Femur (tissue), 1 donor: Measurements from ENCODE around the gene STX4.
A peak's percentile ranks its signal among the peaks of the same experiment; 100 is the strongest.

Experiments used
- DNase-seq: peaks from one replicate; pipeline ENCODE4 v3.0.0-alpha.2; 2017

STX4 gene

GRCh38 chr16:31071861-31072260 is 38.5 kb downstream of the STX4 start:
- peak; percentile 72 for DNase-seq

GRCh38 chr16:31072540-31073141 is 39.3 kb downstream of the STX4 start:
- peak; percentile 37 for DNase-seq

- DNase-seq = peak; percentile 95
Measured at GRCh38 chr16:31073142-31073969, 40.0 kb downstream of the STX4 start.

DNA sequence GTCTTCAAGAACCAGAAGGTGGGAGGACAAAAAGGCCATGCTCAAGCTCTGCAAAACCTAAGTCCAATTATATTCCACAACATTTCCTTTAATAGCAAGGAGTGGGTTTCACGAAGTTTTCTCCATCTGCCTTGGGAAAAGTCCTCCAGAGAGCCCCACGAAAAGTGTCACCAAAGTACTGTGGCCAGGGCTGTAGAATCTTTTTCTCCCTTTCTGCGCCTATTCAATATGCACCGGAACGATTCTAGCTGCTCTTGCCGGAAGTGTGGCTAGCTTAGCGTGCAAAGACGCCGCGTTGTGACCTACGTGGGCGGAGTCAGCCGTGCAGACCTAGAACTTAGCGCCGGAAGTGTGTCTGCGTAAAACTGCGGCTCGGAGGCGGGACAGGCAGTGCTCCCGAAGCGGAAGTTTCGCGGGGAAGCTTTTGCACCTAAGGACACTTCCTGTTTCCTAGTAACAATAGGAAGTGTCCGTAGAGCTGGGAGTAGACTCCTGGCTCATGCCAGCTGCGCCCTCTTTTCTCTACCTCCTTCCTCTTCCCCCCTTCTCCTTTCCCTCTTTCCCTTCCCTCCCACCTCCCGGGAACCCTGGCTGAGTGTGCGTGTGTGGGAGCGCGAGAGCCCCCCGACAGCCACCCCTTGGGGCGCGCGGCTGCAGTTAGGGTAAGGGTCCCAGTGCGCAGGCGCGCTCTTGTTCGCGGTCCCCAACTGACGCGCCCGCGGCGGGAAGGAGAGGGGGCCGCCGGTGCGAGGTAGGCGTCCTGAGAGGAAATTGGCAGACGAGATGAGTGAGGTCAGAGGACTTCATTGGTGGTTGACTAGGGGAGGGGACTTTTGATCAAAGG is 40.8 kb downstream of the STX4 start, which contains the start of the genes ZNF646 and ZNF668:
Gene ZNF646 (plus strand): TSS at position 453 of the 844 bp plus-strand sequence. CDS start 1,903 bp downstream, outside the sequence.
Gene ZNF668 (minus strand): TSS at position 271 of the 844 bp plus-strand sequence. CDS start 9,781 bp downstream, outside the sequence.
- peak; percentile 99 for DNase-seq

- no peak for DNase-seq
Measured at GRCh38 chr16:31074814-31075183, 41.4 kb downstream of the STX4 start.

DNA sequence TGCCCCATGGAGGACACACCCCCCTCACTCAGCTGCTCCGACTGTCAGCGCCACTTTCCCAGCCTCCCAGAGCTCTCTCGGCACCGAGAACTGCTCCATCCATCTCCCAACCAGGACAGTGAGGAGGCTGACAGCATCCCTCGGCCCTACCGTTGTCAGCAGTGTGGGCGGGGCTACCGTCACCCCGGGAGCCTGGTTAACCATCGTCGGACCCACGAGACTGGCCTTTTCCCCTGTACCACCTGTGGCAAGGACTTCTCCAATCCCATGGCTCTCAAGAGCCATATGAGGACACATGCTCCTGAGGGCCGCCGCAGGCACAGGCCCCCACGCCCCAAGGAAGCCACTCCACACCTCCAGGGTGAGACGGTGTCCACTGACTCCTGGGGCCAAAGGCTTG is 43.0 kb downstream of the STX4 start:
- DNase-seq = no peak

- no peak for DNase-seq
Measured at GRCh38 chr16:31077024-31077423, 43.7 kb downstream of the STX4 start.

GRCh38 chr16:31077592-31078396 is 44.4 kb downstream of the STX4 start:
- DNase-seq = no peak

- DNase-seq = no peak
Measured at GRCh38 chr16:31078597-31079341, 45.4 kb downstream of the STX4 start.

DNA sequence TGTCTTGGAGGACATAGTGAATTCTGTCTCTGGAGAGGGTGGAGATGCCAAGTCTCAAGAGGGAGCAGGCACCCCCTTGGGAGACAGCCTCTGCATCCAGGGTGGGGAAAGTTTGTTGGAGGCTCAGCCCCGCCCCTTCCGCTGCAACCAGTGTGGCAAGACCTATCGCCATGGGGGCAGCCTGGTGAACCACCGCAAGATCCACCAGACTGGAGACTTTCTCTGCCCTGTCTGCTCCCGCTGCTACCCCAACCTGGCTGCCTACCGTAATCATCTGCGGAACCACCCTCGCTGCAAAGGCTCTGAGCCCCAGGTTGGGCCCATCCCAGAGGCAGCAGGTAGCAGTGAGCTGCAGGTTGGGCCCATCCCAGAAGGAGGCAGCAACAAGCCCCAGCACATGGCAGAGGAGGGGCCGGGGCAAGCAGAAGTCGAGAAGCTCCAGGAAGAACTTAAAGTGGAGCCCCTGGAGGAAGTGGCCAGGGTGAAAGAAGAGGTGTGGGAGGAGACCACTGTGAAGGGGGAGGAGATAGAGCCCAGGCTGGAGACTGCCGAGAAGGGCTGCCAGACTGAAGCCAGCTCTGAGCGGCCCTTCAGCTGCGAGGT is 46.1 kb downstream of the STX4 start:
- no peak for DNase-seq

GRCh38 chr16:31080035-31080629 is 46.8 kb downstream of the STX4 start:
- no peak for DNase-seq

DNA sequence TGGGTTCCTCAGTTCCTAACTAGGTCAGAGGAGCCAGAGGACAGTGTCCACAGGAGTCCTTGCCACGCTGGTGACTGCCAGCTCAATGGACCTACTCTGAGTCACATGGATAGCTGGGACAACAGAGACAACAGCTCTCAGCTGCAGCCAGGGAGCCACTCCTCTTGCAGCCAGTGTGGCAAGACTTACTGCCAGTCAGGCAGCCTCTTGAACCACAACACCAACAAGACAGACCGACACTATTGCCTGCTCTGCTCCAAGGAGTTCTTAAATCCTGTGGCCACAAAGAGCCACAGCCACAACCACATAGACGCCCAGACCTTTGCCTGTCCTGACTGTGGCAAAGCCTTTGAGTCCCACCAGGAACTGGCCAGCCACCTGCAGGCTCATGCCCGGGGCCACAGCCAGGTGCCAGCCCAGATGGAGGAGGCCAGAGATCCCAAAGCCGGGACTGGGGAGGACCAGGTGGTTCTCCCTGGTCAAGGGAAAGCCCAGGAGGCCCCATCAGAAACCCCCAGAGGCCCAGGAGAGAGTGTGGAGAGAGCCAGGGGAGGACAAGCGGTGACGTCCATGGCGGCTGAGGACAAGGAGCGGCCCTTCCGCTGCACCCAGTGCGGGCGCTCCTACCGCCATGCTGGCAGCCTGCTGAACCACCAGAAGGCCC is 47.5 kb downstream of the STX4 start:
- DNase-seq = no peak

DNA sequence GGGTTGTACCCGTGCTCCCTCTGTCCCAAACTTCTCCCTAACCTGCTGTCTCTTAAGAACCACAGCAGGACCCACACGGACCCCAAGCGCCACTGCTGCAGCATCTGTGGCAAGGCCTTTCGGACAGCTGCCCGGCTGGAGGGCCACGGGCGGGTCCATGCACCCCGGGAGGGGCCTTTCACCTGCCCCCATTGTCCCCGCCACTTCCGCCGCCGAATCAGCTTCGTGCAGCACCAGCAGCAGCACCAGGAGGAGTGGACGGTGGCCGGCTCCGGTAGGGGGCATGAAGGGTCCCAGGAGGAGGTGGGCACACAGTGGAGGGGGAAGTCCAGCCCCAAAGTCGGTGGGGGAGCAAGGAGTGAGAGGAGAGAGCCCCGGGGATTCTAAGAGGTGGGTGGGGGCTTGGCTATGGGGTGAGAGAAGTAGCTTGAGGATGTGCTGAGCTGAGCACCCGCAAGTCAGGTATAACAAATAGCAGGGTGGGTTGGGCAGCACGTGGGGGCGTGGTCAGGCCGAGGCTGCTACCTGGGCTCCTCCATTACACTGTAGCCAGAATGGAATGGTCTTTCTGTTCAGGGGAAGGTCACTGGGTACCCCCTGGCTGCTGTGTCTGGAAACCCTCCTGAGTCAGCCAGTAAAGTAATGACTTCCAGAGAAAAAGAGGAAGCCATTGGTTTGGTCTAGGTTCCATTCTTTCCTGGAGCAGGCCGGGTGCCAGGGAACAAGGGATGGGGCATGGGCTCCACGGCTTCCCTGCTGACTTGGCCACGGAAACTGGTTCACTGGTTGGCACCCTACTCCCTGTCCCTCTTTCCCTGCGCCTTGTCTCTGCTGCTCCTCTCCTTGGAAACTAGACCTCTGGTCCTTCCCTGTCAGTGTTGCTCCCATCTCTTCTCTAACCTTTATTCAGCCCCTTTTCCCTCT is 48.3 kb downstream of the STX4 start:
- no peak for DNase-seq

- no peak for DNase-seq
Measured at GRCh38 chr16:31082368-31083045, 49.1 kb downstream of the STX4 start.

- no peak for DNase-seq
Measured at GRCh38 chr16:31083081-31083480, 49.7 kb downstream of the STX4 start.

DNA sequence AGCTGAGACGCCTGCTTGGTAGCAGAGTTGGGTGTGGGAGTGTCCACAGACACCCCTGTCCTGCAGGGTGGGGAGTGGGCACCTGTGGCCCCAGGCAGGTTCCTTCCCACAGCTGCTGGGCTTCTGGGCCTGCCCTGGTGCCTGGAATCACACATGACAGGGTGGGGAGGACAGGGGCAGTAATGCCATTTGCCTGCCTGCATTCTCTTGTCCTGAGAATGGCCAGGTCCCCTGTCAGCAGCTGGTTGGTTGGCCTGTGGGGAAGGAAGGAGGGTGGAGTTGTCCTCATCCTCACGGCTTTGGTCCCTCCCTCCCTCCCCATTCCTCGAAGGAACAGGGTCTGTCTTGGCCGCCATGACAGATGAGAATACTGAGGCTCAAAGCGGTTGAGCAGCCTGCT is 50.2 kb downstream of the STX4 start:
- DNase-seq = no peak

GRCh38 chr16:31083981-31084380 is 50.6 kb downstream of the STX4 start:
- DNase-seq = no peak

DNA sequence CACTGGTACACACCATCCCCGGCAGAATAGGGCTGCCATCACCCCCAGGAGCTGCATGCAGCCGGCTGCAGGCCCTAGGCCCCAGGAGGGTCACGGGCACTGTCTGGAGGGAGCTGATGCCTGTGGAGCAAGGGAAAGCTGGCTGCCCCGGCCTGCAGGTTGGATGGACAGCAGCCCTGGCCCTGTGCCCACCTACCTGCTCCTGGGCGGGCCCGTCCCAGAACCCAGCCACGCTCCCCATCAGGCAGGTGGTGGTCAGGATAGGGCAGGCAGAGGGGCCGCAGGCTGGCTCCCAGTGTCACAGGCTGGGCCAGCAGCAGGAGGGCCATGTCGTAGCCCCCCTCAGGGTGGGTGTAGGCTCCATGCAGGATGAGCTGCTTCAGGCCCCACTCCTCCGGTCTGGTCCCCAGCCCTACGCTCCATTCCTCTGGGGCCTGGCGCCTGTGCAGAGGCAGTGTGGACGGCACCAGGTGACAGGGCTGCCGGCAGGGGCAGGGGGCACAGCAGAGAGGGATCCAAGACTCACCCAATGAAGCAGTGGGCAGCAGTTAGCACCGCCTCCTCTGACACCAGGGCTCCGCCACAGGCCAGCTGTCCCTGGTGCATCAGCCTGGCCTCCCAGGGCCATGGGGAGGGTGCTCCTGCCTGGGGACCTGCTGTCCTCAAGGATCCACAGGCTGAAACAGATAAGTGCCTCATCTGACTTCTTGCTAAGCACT is 51.4 kb downstream of the STX4 start:
- peak; percentile 50 for DNase-seq
